Body of pancreas (tissue), 4 donors: Measurements from ENCODE around the gene MBNL1. TPM values are rescaled to one million over a fixed set of nuclear protein-coding genes. Genes with fewer than 3 reads are reported as not detected.

ENCODE experiments used
- ATAC-seq: fragments of 150-250 bp; one replicate; pipeline ENCODE4 v1.9.1; 2016
- DNase-seq, 4 donors: peaks; one replicate each; pipeline ENCODE4 v3.0.0-alpha.2; 2019
- H3K27ac ChIP-seq, 4 donors: fragments of 200-600 bp; sonication (generic); 1 replicate in 3 of 4; 2 replicates in 1 of 4; pipeline versions ENCODE4 v1.5.1 to v1.6.1; 2016 to 2019; ENCODE audit warnings: mild to moderate bottlenecking in 1 of 4, mixed read lengths in 1 of 4, moderate library complexity in 1 of 4
- H3K27me3 ChIP-seq, 2 donors: fragments of 200-600 bp; sonication (generic); one replicate each; pipeline ENCODE4 v1.6.0; 2016; ENCODE audit warnings: mild to moderate bottlenecking in 1 of 2
- H3K36me3 ChIP-seq, 2 donors: fragments of 200-600 bp; sonication (generic); replicated peaks in 1 of 2; 2 replicates each; pipeline ENCODE4 v1.5.1; 2016; ENCODE audit warnings: low read depth in 2 of 2; ENCODE audit not compliant: insufficient read depth in 1 of 2
- H3K4me1 ChIP-seq: fragments of 200-600 bp; sonication (generic); one replicate; pipeline ENCODE4 v1.6.0; 2016
- H3K4me3 ChIP-seq, 2 donors: fragments of 200-600 bp; sonication (generic); 1 replicate in 1 of 2; 2 replicates in 1 of 2; pipeline ENCODE4 v1.5.1; 2016 to 2019
- H3K9me3 ChIP-seq, 3 donors: fragments of 200-600 bp; sonication (generic); 1 replicate in 2 of 3; 2 replicates in 1 of 3; pipeline ENCODE4 v1.5.1; 2016
- POLR2A ChIP-seq, 3 donors: fragments of 450-650 bp; IDR thresholded peaks; one replicate each; pipeline ENCODE4 v1.6.1; 2016; ENCODE audit warnings: antibody characterized with exemption in 3 of 3, mild to moderate bottlenecking in 2 of 3
- WGBS, 2 donors: methylation state at CpG; one replicate each; pipeline ENCODE4 v1.1.5; 2017; 5-methylcytosine and 5-hydroxymethylcytosine counted together
- intact Hi-C: fragments of 100-400 bp; cut with DNase I; formaldehyde crosslinking; loops from one replicate; pipeline ENCODE4 v1.15.1; 2023
- total RNA-seq, 2 donors: library from RNA; depleted of rRNA; stranded (reverse); fragments of >200 nt; gene quantifications; one replicate each; pipeline ENCODE4 v1.1.0, GENCODE V29; 2016
- TF ChIP-seq, protein P1 (sequence below), 7 experiments: fragments of 450-650 bp in 4 of 7; fragments of 200-600 bp in 3 of 7; sonication (generic) in 3 of 7; IDR thresholded peaks; one replicate each; pipeline ENCODE4 v1.5.1; 2016 to 2019; ENCODE audit warnings: antibody characterized with exemption in 7 of 7

Gene MBNL1
- total RNA-seq, 2 donors from 2014 or later: 77.3 to 82.4 TPM

DNA sequence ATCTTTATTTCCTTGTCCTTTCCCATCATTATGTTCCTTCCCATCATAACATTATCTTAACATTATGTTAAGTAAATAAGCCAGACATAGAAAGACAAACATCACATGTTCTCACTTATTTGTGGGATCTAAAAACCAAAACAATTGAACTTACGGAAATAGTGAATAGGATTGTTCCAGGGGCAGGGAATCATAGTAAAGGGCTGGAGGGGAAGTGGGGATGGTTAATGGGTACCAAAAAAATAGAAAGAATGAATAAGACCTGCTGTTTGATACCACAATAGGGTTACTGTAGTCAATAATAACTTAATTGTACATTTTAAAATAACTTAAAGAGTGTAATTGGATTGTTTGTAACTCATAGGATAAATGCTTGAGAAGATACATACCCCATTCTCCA, 36.7 kb upstream of the MBNL1 start:
- no peak for DNase-seq

GRCh38 chr3:152232679-152233078, 36.0 kb upstream of the MBNL1 start:
- Histone ChIP-seq H3K4me1 (no peaks in the 10 kb centered on the region), H3K36me3 (no peaks in the 10 kb centered on the region), H3K27me3 (peaks cover 0 to 4% of the 10 kb centered on the region in 2 donors), H3K27ac (no peak overlapping the region), H3K9me3 (no peaks in the 10 kb centered on the region), H3K4me3 (no peak overlapping the region)
- WGBS, 2 donors: 82 to 88% methylated on average over 2 of the region's 2 CpGs
- DNase-seq (no peak), ATAC-seq (no peak)
- TF ChIP-seq POLR2A (IDR thresholded peaks at IDR 0.05): no peak
- TF ChIP-seq, protein P1, sequence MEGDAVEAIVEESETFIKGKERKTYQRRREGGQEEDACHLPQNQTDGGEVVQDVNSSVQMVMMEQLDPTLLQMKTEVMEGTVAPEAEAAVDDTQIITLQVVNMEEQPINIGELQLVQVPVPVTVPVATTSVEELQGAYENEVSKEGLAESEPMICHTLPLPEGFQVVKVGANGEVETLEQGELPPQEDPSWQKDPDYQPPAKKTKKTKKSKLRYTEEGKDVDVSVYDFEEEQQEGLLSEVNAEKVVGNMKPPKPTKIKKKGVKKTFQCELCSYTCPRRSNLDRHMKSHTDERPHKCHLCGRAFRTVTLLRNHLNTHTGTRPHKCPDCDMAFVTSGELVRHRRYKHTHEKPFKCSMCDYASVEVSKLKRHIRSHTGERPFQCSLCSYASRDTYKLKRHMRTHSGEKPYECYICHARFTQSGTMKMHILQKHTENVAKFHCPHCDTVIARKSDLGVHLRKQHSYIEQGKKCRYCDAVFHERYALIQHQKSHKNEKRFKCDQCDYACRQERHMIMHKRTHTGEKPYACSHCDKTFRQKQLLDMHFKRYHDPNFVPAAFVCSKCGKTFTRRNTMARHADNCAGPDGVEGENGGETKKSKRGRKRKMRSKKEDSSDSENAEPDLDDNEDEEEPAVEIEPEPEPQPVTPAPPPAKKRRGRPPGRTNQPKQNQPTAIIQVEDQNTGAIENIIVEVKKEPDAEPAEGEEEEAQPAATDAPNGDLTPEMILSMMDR (IDR thresholded peaks at IDR 0.05): no peak
- intact Hi-C loops: no loop called here

More for the DNA sequence above, 36.7 kb upstream of the MBNL1 start:
- no peak overlapping the region for H3K27ac ChIP-seq
- no peaks in the 10 kb centered on the region for H3K36me3 ChIP-seq
- no peaks in the 10 kb centered on the region for H3K4me1 ChIP-seq
- WGBS, 2 donors: 84 to 87% methylated on average over 1 of the region's 1 CpG
- peaks cover 0 to 4% of the 10 kb centered on the region in 2 donors for H3K27me3 ChIP-seq
- no peak for ATAC-seq
- no peaks in the 10 kb centered on the region for H3K9me3 ChIP-seq
- H3K4me3 ChIP-seq: no peak overlapping the region
- intact Hi-C loops: no loop called here
- TF ChIP-seq POLR2A (IDR thresholded peaks at IDR 0.05): no peak
- TF ChIP-seq, protein P1 (IDR thresholded peaks at IDR 0.05): no peak

DNA sequence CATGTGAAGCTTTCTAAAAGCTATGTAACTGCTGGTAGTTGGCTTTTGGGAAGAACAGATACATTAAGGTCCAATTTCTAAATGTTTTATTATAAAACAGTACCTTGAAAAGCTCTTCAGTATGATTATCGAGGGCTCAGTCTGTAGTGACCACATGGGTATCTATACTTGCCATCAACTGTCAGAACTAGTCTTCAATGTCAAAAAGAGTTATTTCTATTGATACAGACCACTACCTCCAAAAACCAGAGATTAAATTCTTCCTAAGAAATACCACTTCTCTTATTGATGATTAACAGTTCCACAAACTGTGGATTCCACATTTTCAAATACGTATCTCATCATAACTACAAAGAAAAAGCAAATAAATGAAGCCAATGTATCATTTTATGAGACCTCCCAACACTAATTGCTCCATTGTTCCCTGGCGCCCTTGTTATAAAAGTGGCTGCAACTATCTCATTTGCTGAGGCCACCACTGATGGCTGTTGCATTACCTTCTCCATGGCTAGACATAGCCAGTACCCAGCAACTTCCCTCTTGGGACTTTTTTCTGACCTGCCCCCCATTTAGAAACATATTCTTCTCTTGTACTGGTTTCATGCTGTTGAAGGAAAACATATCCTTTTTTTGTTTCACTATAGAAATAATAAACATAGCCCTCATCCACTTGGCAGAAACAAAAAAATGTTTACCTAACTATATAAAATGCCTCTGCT, 33.9 kb upstream of the MBNL1 start:
- 85 to 88% methylated on average over 3 of the region's 3 CpGs for WGBS, 2 donors
- H3K4me1 ChIP-seq: no peaks in the 10 kb centered on the region
- no peaks in the 10 kb centered on the region for H3K27me3 ChIP-seq
- H3K36me3 ChIP-seq: no peaks in the 10 kb centered on the region
- H3K27ac ChIP-seq: no peak overlapping the region
- ATAC-seq (no peak), DNase-seq (no peak)
- H3K4me3 ChIP-seq: no peak overlapping the region
- H3K9me3 ChIP-seq: no peaks in the 10 kb centered on the region
- TF ChIP-seq, protein P1 (IDR thresholded peaks at IDR 0.05): no peak
- no peak for TF ChIP-seq POLR2A (IDR thresholded peaks at IDR 0.05)
- intact Hi-C loops: no loop called here

DNA sequence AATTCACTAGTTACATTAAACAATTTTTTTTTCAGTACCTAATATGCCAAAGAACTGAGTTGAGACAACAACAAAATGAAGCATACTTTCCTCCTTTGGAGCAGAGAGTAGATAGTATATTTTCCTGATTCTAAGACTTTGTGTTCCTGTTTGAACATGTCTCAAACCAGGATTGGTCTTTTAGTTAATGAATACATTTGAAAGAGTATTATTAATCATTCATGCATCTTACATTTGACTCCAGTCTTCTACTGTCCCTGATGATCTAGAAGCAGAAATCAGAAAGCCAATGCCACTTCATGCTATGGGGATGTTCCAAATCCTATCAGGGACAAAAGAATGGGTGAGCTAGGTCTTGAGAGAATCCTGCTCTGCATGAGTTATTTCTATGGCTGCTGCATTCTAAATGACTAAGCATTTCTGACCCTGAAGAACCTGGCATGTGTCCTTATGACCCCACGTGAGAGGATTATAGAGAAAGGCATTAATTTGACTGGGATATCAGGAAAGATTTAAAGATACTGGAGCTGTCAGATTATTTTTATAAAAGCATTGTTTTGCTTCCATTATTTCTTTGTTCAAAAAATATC, 32.9 kb upstream of the MBNL1 start:
- intact Hi-C loops: no loop called here
- WGBS, 2 donors: 25 to 32% methylated on average over 1 of the region's 1 CpG
- no peaks in the 10 kb centered on the region for H3K4me1 ChIP-seq
- H3K4me3 ChIP-seq: no peak overlapping the region
- DNase-seq (no peak), ATAC-seq (no peak)
- no peak for TF ChIP-seq POLR2A (IDR thresholded peaks at IDR 0.05)
- TF ChIP-seq, protein P1 (IDR thresholded peaks at IDR 0.05): no peak
- no peaks in the 10 kb centered on the region for H3K9me3 ChIP-seq
- H3K36me3 ChIP-seq: no peaks in the 10 kb centered on the region
- H3K27ac ChIP-seq: no peak overlapping the region
- no peaks in the 10 kb centered on the region for H3K27me3 ChIP-seq

DNA sequence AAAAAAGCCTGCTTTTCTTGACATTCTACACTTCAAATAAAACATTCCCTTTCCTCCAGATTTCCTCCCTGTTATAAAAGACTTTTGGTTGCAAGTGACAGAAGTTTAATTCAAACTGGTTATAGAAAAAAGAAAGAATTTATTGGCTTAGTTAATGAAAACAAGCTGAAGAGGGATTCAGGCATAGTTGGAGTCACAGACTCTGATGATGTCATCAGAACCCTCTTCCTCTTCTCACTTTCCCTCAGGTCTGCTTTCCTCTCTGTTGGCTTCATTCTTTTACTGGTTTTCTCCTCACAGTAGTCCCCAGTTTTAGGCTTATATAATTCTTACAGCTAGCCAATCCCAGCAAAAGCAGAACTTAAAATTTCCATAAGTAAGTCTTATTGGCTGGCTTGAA, 32.0 kb upstream of the MBNL1 start:
- ATAC-seq (no peak), DNase-seq (no peak)
- TF ChIP-seq, protein P1 (IDR thresholded peaks at IDR 0.05): no peak
- TF ChIP-seq POLR2A (IDR thresholded peaks at IDR 0.05): no peak
- Histone ChIP-seq H3K4me3 (no peak overlapping the region), H3K27me3 (no peaks in the 10 kb centered on the region), H3K9me3 (no peaks in the 10 kb centered on the region), H3K36me3 (no peaks in the 10 kb centered on the region), H3K4me1 (no peaks in the 10 kb centered on the region), H3K27ac (no peak overlapping the region)
- intact Hi-C loops: no loop called here
